LNCaP clone FGC (cell line): ENCODE measurements around the gene VIPAS39.

Experiments
- DNase-seq: peaks from one replicate; pipeline ENCODE4 v3.0.0-alpha.2; 2011; ENCODE audit warnings: low read depth
- H3K4me3 ChIP-seq: 2 replicates; pipeline ENCODE4 v1.5.1; 2011; ENCODE audit warnings: mild to moderate bottlenecking, low read depth, low read length, control low read depth
- TF ChIP-seq, protein P1 (sequence below): IDR thresholded peaks from 2 replicates; pipeline ENCODE4 v1.5.1; 2012; ENCODE audit warnings: mild to moderate bottlenecking; ENCODE audit not compliant: control insufficient read depth, insufficient read depth; ENCODE audit errors: extremely low read depth

Gene VIPAS39

GRCh38 chr14:77458249-77458950 is 999 bp upstream of the VIPAS39 start:
- DNase-seq = no peak
- H3K4me3 ChIP-seq = peak overlapping the region; percentile 98
- TF ChIP-seq, protein P1, sequence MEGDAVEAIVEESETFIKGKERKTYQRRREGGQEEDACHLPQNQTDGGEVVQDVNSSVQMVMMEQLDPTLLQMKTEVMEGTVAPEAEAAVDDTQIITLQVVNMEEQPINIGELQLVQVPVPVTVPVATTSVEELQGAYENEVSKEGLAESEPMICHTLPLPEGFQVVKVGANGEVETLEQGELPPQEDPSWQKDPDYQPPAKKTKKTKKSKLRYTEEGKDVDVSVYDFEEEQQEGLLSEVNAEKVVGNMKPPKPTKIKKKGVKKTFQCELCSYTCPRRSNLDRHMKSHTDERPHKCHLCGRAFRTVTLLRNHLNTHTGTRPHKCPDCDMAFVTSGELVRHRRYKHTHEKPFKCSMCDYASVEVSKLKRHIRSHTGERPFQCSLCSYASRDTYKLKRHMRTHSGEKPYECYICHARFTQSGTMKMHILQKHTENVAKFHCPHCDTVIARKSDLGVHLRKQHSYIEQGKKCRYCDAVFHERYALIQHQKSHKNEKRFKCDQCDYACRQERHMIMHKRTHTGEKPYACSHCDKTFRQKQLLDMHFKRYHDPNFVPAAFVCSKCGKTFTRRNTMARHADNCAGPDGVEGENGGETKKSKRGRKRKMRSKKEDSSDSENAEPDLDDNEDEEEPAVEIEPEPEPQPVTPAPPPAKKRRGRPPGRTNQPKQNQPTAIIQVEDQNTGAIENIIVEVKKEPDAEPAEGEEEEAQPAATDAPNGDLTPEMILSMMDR = no peak

DNA sequence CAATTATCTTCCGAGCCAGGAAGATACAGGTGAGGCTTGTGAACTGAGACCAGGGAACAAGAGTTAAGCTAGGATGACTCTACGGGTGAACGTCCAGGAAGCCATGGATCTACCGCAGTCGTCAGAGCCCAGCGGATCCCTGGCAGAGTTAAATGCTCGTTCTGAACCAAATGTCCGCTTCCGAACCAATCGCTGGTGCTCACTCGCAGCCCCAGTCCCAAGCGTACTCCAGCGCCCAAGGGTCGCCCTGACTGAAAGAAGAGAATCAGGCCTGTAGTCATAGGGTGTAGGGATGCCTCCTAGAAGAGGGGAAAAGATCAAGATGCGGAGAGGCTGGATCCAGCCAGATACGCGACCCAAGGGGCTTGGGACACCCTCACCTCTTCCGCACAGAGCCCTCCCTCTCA is 283 bp downstream of the VIPAS39 start:
- H3K4me3 ChIP-seq = peak overlapping the region; percentile 98
- no peak for DNase-seq
- TF ChIP-seq, protein P1 = no peak

DNA sequence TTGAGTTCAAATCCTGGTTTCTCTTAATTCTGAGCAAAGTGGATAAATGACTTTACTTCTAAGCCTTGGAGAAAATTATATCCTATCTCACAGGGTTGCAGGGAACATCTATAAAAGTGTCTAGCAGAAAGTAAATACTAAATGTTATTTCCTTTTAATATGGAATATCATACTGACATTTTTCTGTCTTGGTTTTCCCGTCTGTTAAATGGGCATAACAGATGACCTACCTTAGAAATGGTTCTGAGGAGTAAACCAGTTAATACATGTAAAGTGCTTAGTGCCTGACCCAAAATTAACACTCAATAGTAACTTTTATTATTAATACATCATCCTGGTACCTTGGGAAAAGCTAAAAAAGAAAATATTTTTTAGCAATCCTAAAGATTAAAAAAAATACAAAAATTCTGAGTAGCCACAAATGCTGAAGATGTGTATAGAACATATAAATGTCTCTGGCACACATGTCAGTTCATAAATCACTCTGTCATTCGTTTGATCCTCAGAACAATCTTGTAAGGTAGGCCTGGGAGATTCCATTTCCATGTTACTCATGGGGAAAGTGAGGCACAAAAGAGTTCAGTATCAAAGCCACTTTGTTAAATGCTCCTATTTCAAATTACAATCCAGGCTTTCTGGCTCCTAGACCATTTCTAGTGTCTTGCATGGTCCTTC is 1.3 kb downstream of the VIPAS39 start:
- H3K4me3 ChIP-seq = peak overlapping the region; percentile 98
- TF ChIP-seq, protein P1 = no peak

DNA sequence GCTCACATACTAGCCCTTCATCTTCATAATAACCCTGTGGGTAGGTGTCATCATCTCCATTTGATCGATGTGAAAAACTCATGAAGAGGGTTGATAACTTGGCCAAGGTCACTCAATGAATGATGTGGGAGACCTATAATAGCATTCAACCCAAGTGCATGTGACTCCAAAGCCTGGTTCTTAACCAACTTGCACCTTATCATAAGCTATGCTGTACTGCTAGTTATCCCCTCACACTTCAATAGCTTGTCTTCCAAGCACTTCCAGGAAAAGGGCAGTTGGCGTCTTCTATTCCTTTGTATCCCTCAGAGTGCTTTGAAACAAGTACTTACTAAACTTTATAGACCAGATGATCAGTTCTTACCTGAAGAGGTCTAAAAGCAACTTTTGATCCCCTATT is 15.2 kb downstream of the VIPAS39 start:
- H3K4me3 ChIP-seq = no peak overlapping the region
- DNase-seq = no peak
- TF ChIP-seq, protein P1 = no peak

More for the DNA sequence above, 1.3 kb downstream of the VIPAS39 start:
- DNase-seq = no peak

GRCh38 chr14:77439861-77440260 is 17.5 kb downstream of the VIPAS39 start:
- TF ChIP-seq, protein P1 = no peak
- H3K4me3 ChIP-seq = no peak overlapping the region
- DNase-seq = no peak

DNA sequence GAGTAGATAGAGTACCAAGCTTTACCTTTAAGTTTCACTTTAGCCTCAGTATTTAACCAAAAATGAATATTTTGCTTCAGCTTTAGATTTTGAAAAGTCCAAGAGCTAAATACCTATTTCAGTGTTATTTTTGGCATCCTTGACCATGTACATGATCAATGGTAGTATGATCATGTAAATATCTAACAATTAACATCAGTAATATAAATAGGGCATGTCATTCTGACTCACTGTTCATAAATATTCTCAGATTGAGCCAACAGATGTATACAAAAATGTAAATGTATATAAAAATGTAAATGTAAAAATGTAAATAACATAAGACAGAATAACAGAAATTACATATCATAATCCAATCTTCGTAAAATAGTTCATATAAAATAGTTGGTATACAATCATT is 18.8 kb downstream of the VIPAS39 start:
- TF ChIP-seq, protein P1 = no peak
- no peak for DNase-seq
- no peak overlapping the region for H3K4me3 ChIP-seq
